ENCODE results near the gene PTPRD.

GRCh38 chr9:8534828-8535227 lies 2078.0 kb downstream of the PTPRD start:
- TF ChIP-seq CTCF (IDR thresholded peaks at IDR 0.05 in 4 of 5, conservative IDR thresholded peaks at IDR 0.05 in 1 of 5) = no peak
- no peak for TF ChIP-seq POLR2A (IDR thresholded peaks at IDR 0.05)
